ENCODE results near the gene CALY.

Gene CALY

DNA sequence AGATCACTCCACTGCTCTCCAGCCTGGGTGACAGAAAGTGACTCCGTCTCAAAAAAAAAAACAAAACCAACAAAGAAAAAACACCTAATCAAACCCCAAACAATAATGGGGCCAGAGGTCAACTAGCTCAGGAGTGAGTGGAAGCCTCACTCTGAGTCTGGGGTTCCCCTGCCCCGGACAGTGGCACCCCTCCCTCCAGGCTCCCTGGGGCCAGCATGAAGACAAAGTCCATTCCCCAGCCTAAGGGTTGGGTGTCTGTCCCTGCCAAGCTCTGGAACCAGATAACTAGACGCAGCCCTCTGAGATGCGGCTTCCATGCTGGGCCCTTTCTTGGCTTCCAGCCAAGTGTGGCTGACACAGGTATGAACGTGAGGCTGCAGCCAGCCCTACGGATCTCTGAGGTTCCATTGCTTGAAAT, 22.9 kb upstream of the CALY start:
- H3K4me3 ChIP-seq (ENCODE audit: low read depth, low read length): no peak overlapping the region
- no peaks in the 10 kb centered on the region for H3K9me3 ChIP-seq (ENCODE audit: severe bottlenecking)
- DNase-seq: no peak
- H3K27ac ChIP-seq: no peak overlapping the region
- no peaks in the 10 kb centered on the region for H3K27me3 ChIP-seq (ENCODE audit: insufficient read depth, low read depth, severe bottlenecking)
- H3K36me3 ChIP-seq: peaks cover 22% of the 10 kb centered on the region
- TF ChIP-seq, protein P1, sequence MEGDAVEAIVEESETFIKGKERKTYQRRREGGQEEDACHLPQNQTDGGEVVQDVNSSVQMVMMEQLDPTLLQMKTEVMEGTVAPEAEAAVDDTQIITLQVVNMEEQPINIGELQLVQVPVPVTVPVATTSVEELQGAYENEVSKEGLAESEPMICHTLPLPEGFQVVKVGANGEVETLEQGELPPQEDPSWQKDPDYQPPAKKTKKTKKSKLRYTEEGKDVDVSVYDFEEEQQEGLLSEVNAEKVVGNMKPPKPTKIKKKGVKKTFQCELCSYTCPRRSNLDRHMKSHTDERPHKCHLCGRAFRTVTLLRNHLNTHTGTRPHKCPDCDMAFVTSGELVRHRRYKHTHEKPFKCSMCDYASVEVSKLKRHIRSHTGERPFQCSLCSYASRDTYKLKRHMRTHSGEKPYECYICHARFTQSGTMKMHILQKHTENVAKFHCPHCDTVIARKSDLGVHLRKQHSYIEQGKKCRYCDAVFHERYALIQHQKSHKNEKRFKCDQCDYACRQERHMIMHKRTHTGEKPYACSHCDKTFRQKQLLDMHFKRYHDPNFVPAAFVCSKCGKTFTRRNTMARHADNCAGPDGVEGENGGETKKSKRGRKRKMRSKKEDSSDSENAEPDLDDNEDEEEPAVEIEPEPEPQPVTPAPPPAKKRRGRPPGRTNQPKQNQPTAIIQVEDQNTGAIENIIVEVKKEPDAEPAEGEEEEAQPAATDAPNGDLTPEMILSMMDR (IDR thresholded peaks at IDR 0.05; ENCODE audit: low read depth, low read length): no peak

DNA sequence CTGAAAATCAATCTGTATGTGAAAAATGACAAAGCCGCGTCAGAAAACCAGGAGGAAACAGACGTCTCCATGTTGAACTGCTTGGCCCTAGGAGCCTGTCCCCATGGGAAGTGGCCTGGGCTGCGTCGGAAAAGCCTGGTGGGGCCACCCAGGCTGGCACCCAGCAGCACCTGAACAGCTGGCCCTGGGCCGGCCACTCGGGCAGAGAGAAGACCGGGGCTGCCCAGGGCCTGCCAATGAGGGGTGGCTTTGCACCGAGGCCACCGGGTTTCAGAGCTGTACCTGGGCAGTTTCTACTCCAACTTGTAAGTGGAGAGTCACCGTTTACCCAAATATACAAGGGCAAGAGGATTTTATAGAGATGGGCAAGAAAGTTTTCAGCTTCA, 22.2 kb upstream of the CALY start:
- Histone ChIP-seq H3K9me3 (ENCODE audit: severe bottlenecking) (no peaks in the 10 kb centered on the region), H3K27ac (no peak overlapping the region), H3K27me3 (ENCODE audit: insufficient read depth, low read depth, severe bottlenecking) (no peaks in the 10 kb centered on the region), H3K4me3 (ENCODE audit: low read depth, low read length) (no peak overlapping the region), H3K36me3 (peaks cover 22% of the 10 kb centered on the region)
- DNase-seq: no peak
- TF ChIP-seq, protein P1 (IDR thresholded peaks at IDR 0.05; ENCODE audit: low read depth, low read length): no peak

DNA sequence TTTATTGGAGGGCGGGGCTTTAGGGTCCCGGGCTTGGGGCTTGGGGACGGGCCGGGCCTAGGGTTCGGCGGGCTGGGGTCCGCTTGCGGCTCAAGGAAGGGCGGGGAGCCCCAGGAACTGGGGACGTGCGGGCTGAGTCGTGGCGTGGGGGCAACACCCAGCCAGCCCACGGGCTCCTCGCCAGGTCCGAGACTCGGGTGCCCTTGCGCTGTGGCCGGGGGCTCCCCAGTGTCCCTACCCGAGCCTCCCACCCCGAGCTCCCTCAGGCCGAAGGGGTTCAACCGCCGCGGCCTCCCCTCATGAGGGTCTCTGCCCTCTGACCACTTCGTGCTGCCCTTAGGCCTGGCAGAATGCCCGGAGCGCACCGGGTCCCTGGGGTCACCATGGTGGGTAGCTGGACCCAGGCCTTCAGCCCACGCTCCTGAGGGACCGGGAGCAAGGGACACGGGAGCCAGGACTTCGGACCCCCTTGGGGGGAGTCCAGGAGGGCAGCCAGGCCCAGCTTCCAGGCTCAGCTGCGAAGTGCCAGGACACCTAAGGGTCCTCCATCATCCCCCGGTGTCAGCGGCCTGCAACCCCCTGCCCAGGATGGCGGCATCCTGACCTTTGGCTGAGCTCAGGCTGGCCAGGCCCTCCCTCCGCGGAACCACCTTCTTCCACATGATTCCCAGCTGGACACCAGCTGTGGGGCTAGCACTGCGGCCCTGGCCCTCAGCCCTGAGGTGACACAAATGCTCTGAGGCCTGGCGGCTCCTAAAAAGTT, 21.6 kb upstream of the CALY start:
- Histone ChIP-seq H3K4me3 (ENCODE audit: low read depth, low read length) (no peak overlapping the region), H3K27me3 (ENCODE audit: insufficient read depth, low read depth, severe bottlenecking) (no peaks in the 10 kb centered on the region), H3K27ac (no peak overlapping the region), H3K9me3 (ENCODE audit: severe bottlenecking) (no peaks in the 10 kb centered on the region), H3K36me3 (peaks cover 16% of the 10 kb centered on the region)
- TF ChIP-seq, protein P1 (IDR thresholded peaks at IDR 0.05; ENCODE audit: low read depth, low read length): no peak
- no peak for DNase-seq

DNA sequence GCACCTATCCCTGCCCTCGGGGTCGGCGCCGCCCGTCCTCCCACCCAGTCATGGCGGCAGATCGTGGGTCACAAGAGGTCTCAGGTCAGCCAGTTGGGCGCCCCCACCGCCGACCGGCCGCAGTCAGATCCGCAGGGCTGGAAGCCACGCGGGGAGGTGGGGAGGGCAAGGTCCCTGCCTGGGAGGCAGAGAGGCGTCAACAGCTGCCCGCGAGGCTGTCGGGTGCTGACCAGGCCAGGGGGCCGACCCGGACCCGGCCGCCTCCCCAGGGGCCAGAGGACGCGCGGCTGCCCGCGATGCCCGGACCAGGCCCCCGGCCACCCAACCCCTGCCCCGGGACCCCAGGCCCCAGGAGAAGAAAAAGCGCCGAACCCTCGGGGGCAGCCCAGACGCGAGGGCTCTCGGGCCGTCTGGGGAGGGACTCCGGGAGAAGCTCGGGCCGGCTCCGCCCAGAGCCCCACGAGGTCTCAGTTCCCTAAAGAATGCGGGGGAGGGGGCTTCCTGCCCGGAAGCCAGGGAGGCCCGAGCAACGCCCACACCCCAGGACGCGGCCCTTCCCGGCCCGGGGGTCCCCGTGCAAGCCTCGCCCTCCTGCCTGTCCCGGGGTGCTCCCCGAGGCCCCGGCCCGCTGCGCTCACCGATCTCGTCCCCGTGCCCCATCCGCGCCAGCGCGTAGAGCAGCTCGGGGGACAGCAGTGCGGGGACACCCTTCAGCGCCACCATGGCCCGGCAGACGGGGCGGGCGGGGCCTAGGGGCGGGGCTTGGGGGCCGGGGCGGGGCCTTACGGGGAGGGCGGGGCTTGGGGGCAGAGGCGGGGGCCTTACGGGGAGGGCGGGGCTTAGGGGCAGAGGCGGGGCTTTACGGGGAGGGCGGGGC, 20.8 kb upstream of the CALY start, which contains the start of gene FUOM:
Gene FUOM, minus strand, starts transcription at position 735 of the 877 bp plus-strand sequence. Its CDS starts 12 bp downstream, at position 723.
- no peak for DNase-seq
- no peak within 1 kb of the TSS for H3K27ac ChIP-seq
- H3K4me3 ChIP-seq (ENCODE audit: low read depth, low read length): no peak within 1 kb of the TSS
- TF ChIP-seq, protein P1 (IDR thresholded peaks at IDR 0.05; ENCODE audit: low read depth, low read length): no peak
- H3K9me3 ChIP-seq (ENCODE audit: severe bottlenecking): no peaks in the 10 kb centered on the region
- no peaks in the 10 kb centered on the region for H3K27me3 ChIP-seq (ENCODE audit: insufficient read depth, low read depth, severe bottlenecking)
- H3K36me3 ChIP-seq: peaks cover 11% of the 10 kb centered on the region

DNA sequence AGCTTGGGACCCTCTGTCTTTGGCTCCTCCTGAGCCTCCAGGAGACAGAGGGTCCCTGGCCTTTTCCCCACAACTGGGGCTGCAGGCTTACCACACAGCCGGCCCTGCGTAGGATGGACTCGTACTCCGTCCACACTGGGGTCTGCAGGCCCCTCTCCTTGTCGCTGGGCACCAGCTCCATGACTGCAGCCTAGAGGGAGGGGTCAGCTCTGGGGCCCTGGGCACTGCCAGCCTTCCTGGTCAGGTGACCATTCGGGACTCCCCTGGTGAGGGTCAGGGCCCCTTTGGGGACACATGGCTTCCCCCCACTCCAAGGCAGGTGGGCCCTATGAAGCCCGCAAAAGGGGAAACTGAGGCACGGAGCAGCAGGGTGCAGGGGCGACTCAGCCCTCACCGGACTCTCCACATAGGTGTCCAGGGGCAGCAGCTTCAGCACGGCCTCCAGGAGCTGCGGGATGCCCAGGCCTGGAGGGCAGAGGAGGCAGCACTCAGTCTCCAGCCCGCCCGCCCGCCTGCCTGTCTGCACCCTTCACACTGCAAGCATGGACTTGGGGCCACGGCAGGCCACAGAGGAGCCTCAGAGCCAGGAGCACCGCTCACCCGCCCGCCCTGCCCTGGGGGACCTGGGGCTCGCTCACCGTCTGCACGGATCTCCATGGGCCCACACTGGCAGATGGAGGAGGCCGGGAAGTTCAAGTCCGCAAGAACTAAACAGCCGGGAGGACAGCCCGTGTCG, 20.0 kb upstream of the CALY start:
- peaks cover 3% of the 10 kb centered on the region for H3K36me3 ChIP-seq
- H3K27me3 ChIP-seq (ENCODE audit: insufficient read depth, low read depth, severe bottlenecking): no peaks in the 10 kb centered on the region
- TF ChIP-seq, protein P1 (IDR thresholded peaks at IDR 0.05; ENCODE audit: low read depth, low read length): no peak
- DNase-seq: no peak
- H3K27ac ChIP-seq: no peak overlapping the region
- no peak overlapping the region for H3K4me3 ChIP-seq (ENCODE audit: low read depth, low read length)
- H3K9me3 ChIP-seq (ENCODE audit: severe bottlenecking): no peaks in the 10 kb centered on the region

Measured in WERI-Rb-1 (cell line).